Hepatocyte (in vitro differentiated cells): ENCODE measurements around the gene IFT122.
"Not testable (repeated sequence)": the region's sequence is repeated elsewhere in the genome, so short reads cannot be mapped to it uniquely, and the experiment has no call there.

Experiments
- EZH2 ChIP-seq: fragments of 200-600 bp; sonication (generic); IDR thresholded peaks from 2 replicates; pipeline ENCODE4 v1.6.1; 2016; ENCODE audit warnings: antibody characterized with exemption, mild to moderate bottlenecking, borderline replicate concordance
- EZH2phosphoT487 ChIP-seq: fragments of 200-600 bp; sonication (generic); IDR thresholded peaks from one replicate; pipeline ENCODE4 v1.6.1; 2018; ENCODE audit warnings: antibody characterized with exemption, mild to moderate bottlenecking, low read depth, moderate library complexity; ENCODE audit not compliant: unreplicated experiment, severe bottlenecking
- TF ChIP-seq, protein P1 (sequence below): fragments of 200-600 bp; sonication (generic); IDR thresholded peaks from 2 replicates; pipeline ENCODE4 v1.5.1; 2016; ENCODE audit warnings: antibody characterized with exemption, mild to moderate bottlenecking; ENCODE audit not compliant: poor library complexity

DNA sequence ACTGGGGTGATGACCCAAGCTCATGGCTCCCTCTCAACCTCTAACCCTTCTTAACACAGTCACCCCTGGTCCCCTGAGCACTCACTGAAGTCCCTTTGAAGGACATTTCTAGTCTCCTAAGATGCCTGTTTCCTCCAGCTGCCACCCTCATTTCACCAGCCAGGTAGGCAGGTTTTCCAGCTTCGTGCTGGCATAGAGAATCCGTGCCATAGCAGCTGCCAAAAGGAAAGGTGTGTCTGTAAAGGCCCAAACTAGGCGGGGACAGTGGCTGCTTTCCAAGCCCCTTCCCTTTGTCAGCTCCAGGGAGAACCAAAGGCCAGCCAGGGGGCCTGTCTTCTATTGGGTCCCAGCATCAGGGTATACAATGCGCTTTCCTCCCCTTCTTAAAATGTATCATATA lies 48.4 kb upstream of the IFT122 start:
- TF ChIP-seq, protein P1, sequence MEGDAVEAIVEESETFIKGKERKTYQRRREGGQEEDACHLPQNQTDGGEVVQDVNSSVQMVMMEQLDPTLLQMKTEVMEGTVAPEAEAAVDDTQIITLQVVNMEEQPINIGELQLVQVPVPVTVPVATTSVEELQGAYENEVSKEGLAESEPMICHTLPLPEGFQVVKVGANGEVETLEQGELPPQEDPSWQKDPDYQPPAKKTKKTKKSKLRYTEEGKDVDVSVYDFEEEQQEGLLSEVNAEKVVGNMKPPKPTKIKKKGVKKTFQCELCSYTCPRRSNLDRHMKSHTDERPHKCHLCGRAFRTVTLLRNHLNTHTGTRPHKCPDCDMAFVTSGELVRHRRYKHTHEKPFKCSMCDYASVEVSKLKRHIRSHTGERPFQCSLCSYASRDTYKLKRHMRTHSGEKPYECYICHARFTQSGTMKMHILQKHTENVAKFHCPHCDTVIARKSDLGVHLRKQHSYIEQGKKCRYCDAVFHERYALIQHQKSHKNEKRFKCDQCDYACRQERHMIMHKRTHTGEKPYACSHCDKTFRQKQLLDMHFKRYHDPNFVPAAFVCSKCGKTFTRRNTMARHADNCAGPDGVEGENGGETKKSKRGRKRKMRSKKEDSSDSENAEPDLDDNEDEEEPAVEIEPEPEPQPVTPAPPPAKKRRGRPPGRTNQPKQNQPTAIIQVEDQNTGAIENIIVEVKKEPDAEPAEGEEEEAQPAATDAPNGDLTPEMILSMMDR, result not testable (repeated sequence)
- not testable (repeated sequence) for TF ChIP-seq EZH2phosphoT487, EZH2
